Head of caudate nucleus (tissue), 42 donors: ENCODE data around the gene TSPAN14.
"Not testable (repeated sequence)": the region's sequence is repeated elsewhere in the genome, so short reads cannot be mapped to it uniquely, and the experiment has no call there.

Experiments used
- DNase-seq, 42 donors: peaks; one replicate each; pipeline versions ENCODE4 v3.0.0 to v3.0.0-alpha.2; 2020 to 2021; ENCODE audit warnings: mixed read lengths in 7 of 42
- intact Hi-C: fragments of 100-400 bp; cut with DNase I; formaldehyde crosslinking; loops from one replicate; pipeline ENCODE4 v1.15.0; 2022

TSPAN14 gene

DNA sequence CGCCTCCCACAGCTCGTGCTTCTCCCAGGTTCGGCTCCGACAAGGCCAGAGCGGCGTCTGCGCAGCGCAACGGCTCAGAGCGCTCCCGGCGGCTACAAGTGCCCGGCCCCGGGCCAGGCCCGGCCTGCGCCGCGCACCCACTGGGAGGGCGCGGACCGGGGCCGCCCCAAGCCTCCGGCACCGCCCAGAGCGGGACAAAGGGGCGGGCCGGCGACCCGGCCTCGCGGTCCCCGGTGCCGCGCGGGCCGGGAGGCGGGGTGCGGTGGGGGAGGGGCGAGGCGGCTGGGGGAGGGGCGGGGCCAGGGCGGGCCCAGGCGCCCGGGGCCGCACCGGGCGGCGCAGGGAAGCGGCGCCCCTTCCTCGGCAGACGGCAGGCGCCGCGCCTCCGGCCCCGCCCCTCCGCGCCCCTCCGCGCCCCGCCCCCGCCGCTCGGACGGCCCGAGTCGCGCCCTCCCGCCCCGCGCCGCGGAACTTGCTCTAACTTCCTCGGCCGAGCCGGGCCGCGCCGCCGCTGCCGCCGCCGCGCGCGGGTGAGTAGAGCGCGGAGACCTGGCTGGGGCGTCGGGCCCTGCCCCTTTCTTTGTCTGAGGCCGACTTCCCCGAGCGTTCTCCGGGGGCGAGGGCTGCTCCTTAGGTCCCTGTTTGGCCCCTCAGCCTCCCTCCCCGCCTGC lies at the start of gene TSPAN14:
TSPAN14 (plus strand) TSS at position 469 of the 671 bp plus-strand sequence. CDS start 34,924 bp downstream, outside the sequence.
- peak in 41 of 42 donors; percentile 51 to 87 (median 73) for DNase-seq
- intact Hi-C loops = no loop called here

GRCh38 chr10:80405035-80405434 lies 49.1 kb upstream of the TSPAN14 start:
- DNase-seq = no peak
- intact Hi-C loops = no loop called here

DNA sequence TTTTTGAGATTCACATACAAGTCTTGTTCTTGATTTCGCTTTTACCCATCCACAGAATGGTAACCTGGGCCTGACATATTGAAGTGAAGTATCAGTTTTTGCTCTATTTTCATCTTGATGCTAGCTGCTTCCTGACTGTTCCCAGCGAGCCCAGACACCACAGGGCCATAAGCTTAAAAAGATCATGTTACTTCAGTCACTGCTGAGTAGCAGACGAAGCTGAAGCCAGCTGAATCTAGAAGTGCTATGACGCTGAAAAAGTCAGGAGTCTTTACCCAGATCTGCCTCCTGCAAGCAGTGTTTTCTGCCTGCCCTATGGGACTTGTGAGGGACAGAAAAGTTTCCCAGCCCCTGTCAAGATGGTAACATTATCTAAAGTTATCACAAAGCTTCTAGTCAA lies 48.5 kb upstream of the TSPAN14 start:
- intact Hi-C loops = no loop called here
- no peak for DNase-seq

- intact Hi-C loops = no loop called here
- DNase-seq = no peak
Observed at GRCh38 chr10:80406204-80406603, 47.9 kb upstream of the TSPAN14 start.

DNA sequence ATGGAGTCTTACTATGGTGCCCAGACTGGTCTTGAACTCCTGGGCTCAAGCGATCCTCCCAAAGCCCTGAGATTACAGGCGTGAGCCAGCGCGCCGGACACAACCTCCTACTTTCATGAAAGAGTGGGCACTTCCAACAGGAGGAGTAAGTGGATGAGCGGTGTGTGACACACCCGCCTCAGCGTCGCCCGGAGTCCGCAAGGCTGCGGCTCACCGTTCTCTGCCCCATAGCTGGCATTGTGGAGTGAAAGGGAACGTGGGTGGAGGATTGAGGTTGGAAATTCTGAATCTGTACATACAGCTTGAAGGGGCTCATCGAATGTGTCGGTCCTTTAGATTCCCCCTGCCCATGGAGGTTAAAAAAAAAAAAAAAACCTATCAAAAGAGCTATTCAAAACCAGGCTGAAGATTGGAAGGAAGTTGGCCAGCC lies 46.3 kb upstream of the TSPAN14 start:
- intact Hi-C loops = no loop called here
- DNase-seq = peak in 20 of 42 donors; percentile 9 to 62 (median 28)

DNA sequence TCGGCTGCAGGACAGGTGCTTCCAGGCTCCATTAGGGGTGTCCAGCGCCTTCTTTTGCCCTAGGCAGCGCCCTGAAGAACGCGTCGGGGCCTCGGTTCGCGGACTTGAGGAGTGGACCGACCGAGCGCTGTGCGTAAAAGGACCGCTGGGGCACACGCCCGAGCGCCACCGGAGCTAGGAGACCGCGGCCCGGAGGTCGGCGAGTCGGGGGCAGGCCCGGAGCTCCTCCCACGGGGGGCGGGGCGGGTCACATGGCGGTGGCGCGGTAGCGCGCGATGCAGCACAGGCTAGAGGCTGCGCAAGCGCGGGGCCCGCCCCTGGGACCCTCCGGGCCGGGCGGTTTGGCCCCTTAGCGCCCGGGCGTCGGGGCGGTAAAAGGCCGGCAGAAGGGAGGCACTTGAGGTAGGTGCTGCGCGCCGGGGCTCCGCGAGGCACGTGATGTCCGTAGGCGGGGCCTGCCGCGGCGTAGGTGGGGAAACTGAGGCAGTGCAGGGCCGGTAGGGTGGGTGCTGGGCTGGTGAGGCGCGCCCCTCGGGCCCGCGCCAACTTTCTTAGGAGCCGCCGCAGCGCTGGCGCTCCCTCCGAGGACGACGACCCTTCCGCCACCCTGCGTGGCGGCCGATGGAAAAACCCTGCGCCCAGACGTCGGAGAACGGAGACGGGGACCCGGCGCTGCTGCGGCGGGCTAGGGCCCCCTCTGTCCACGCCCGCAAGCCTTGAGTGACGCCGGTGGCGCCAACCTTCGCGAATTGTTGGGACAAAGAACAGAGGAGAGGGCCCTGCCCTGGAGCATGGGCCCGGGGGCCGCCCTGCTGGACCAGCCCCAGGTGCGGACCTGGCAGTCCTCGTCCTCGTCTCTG lies 45.6 kb upstream of the TSPAN14 start, which contains the start of gene PRXL2A:
PRXL2A (plus strand) TSS at position 310 of the 860 bp plus-strand sequence. CDS start 11,917 bp downstream, outside the sequence.
- DNase-seq = peak; percentile 70 to 95 (median 90)
- intact Hi-C loops = no loop called here

DNA sequence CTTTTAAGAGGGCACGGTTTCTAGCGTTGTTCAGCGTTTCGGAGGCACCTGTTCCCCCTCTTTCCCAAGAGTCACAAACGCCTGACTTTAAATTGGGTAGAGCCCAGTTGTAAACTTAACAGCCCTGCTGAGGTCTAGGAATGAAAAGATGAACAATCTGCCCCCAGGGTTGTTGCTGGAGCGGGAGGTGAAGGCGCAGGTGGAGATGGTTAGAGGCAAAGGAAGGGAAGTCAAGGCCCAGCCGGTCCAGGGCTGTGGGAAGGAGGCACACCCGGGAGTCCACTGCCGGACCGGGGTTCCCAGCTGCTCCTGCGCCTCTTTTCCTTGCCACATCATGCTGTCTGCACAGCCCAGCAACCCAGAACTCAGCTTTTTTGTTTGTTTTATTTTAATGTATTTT lies 45.0 kb upstream of the TSPAN14 start:
- intact Hi-C loops = no loop called here
- peak in 20 of 42 donors; percentile 19 to 60 (median 32) for DNase-seq

- peak in 3 of 42 donors; percentile 8 to 44 (median 24) for DNase-seq
- intact Hi-C loops = no loop called here
Observed at GRCh38 chr10:80410122-80410521, 44.0 kb upstream of the TSPAN14 start.

DNA sequence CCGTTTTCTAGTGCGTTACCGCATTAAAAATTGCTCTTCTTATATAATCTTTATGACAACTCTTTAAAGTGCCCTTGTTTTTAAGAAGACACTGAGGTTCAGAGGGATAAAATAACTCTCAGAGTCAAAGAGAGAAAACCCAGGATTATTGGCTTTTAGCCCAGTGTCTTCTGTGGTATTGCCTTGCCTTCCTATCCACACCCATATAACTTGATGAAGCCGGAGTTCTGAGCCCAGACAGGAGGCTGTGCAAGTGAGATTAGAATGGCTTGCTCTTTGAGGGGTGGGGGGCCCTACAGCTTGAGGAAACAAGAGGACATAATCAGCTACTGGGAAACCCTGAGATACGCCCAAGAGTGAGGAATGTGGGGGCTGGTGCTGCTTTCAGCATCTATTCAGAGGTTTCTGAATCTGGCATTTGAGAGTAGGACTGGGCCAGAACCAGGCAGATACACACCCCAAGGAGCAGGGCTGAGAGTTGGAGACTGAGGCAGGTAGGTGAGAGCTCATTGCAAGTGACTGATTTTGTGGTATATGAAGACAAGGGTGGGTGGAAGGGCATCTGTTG lies 43.4 kb upstream of the TSPAN14 start:
- intact Hi-C loops = no loop called here
- peak in 14 of 42 donors; percentile 11 to 68 (median 34) for DNase-seq

DNA sequence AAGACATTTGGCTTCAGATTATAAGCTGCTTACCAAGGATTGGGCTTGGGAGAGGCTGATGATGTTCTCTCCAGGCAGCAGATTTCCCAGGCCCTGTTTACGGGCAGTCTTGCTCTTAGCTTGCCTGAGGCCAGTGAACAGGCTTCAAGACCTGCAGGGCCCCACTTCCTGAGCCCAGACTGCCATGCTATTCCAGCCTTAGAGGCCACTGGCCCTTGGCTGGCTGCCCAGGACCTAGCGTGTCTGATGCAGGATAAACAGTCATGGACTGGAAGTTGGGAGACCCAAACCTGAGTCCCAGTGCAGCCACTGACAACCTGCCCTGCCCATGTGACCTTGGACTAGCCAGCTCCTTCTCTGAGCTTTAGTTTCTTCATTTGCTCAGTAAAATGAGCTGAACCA lies 42.8 kb upstream of the TSPAN14 start:
- peak in 7 of 42 donors; percentile 15 to 40 (median 31) for DNase-seq
- intact Hi-C loops = no loop called here

DNA sequence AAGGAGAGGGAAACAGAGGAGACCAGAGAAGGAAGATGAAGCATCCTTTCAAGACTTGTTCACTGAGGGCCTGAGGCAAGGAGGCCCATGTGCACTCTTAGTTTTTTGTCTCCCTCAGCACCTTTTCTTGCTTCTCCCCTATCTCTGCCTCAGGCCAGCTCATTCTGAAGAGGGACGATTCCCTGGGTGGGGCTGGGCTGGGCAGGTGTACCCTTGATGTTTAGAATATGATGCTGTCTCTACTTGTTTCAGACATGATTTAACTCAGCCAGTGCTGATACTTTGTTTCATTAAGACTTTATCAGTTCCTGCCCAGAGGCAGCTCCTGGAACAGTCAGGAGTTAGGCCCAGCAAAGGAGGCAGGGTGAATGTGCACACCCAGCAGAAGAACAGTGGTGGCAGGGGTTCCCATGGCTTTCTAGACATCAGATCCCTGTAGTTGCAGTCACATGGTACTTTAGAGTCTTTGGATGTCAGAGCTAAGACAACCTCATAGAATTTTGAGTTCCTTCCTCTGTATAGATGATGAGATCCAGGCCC lies 42.4 kb upstream of the TSPAN14 start:
- intact Hi-C loops = no loop called here
- no peak for DNase-seq

DNA sequence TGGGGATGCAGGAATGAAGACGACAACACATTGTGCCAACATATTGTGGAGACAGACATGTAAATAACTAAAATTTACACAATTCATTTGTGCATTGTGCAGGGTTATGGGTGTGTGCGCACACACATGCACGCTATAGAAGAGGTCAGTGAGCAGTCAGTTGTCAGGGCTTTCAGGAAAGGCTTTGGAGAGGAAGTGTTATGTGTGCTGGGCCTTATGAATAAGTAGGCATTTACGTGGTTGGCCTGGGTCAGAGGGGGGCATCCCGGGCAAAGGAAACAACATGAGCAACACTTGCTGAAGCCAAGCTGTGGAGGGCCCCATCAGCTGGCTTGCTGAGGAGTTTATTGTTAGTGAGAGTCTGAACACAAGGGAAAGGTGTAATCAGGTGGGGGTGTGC lies 41.6 kb upstream of the TSPAN14 start:
- intact Hi-C loops = no loop called here

DNA sequence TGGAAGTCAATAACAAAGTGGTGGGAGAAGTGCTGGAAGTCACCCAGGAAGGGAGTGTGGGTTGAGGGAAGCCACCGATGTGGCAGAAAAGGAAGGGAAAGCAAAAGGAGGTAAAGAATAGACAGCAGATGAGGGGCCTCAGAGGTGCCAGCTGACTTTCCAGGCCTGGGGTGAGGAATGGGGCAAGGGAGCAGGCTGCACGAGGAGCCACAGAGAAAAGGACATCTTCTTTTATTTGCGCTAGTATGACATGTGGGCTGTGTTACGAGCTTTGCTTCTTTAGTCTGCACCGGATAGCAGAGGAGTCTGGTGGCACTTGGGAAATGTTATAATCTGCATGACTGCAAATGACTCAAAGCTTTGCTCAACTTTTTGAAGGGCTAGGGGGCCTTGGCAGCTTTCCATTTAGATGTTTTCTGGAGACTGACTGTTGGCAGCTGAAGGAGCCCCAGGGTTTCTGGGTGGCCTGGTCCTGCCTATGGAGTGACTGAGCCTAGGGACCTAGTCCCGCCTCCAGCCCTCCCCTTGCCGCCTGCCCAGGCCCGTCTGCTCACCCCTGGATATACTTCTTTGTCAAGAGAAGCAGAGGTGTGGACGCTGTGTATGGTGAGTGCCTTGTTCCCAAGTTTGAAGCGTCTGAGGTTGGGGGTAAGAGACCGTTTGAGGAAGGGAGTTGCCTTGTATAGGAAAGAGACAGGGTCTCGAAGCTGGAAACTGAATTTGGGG lies 40.7 kb upstream of the TSPAN14 start:
- peak in 12 of 42 donors; percentile 13 to 62 (median 32) for DNase-seq
- intact Hi-C loops = no loop called here

More for the DNA sequence above, 41.6 kb upstream of the TSPAN14 start:
- DNase-seq = no peak

DNA sequence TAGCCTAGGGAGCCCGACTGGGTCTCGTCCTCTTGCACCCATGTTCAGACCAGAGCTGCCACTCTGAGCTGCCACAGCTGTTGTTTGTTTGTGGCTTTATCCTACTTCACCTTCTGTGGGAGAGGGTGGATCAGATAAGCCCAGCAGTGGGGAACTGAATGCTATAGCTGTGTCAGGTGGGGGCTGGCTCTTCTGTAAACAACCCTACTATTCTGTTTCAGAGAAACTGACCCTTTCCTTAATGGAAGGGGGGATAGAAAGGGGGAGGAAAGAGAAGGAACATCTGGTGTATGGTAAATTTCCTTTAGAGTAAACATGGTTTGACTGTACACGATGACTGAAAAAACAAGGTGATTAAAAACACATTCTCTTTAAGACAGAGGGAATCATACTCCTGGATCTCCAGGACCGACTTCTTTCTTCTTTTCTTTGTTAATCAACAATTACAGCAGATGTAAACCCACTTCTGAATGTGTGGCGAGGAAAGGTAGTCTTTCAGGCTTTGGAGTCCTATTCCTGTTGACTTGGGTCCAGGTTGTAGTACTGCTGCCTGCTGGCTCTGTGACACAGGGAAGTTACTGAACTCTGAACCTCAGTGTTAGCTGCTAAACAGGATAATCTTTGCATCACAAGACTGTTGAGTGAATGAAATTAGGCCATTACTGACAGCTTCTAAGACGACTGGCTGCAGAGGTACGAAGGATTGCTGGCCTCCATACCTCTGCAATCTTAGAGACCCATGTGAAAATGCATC lies 39.8 kb upstream of the TSPAN14 start:
- intact Hi-C loops = no loop called here
- DNase-seq = no peak

DNA sequence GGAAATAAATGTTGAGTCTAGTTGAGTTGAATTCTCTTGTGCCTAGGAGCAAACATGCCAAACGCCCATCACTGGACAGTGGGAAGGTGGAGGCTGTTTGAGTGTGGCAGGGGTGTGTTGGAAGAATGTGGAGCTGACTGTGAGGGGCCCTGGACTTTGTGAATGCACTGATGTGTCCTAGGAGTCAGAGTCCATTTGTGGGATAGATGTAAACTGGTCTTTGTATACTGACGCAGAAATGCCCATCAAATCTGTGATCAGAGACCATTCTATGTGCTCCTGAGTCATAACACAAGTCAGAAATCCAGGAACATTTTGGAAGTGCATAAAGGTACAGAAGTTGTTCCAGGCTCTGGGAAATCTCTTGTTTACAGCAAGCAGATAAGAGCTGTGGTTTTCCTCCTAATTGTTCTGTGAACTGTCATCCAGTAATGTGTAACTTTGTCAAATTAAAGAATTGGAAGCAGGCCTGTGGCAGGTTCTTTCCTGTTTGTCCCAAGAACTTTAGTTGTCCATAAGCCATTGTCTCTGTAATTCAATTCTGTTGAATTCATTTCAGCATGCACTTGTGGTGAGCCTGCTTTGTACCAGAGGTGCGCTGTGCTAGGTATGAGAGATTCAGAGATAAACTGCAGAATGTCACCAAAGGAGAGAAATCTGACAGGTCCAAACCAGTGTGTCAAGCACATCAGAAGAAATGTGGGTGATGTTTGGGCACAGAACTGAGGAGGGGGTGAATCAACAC lies 38.2 kb upstream of the TSPAN14 start:
- peak in 6 of 42 donors; percentile 22 to 76 (median 50) for DNase-seq
- intact Hi-C loops = no loop called here

DNA sequence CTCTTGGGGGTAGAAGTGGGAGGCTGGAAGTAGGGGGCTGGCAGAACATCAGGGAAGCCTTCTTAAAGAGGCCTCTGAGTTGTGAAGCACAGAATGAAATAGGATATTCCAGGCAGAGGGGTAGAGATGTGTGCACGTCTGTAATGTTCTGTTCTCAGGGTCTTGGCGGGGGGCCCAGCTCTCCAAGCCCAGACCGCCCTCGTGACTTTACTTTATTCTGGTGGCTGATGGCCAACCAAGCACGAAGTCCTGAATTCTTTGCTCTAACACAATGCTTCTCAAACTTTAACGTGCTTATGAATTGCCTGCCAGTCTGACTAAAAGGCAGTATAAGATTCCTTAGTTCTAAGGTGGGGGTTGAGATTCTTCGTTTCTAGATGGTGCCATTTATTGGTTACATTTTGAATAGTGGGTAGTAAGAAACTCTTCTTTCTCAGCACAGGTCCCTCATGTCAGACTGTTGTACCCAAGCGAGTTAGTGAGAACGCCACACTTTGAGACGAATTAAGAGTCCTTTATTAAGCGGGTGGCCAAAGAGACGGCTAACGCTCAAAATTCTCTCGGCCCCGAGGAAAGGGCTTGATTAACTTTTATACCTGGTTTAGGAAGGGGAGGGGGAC lies 37.5 kb upstream of the TSPAN14 start:
- DNase-seq = peak in 27 of 42 donors; percentile 23 to 72 (median 46)

GRCh38 chr10:80417256-80417655 lies 36.9 kb upstream of the TSPAN14 start:
- DNase-seq, intact Hi-C loops: not testable (repeated sequence)

More for the DNA sequence above, 37.5 kb upstream of the TSPAN14 start:
- intact Hi-C loops = no loop called here
